Measurements from ENCODE around the gene ESPNL. TPM values are rescaled to one million over a fixed set of nuclear protein-coding genes. Genes with fewer than 3 reads are reported as not detected.

Gene ESPNL
- total RNA-seq, 1 donor from 2014 or later = 1.6 TPM

Other genes with a start within 250 kb of the ESPNL start
- 31.8 TPM for gene RAMP1, start 240.7 kb upstream of the ESPNL start, total RNA-seq
- 33.4 TPM for gene UBE2F, start 133.3 kb upstream of the ESPNL start, total RNA-seq
- gene SCLY, start 39.3 kb upstream of the ESPNL start, total RNA-seq = 11.5 TPM
- gene KLHL30, start 38.3 kb downstream of the ESPNL start, total RNA-seq = 18.3 TPM
- 4.2 TPM for gene ERFE, start 58.6 kb downstream of the ESPNL start, total RNA-seq
- 33.4 TPM for gene ILKAP, start 103.4 kb downstream of the ESPNL start, total RNA-seq
- gene HES6, start 139.7 kb downstream of the ESPNL start, total RNA-seq = 7.8 TPM
- gene PER2, start 188.3 kb downstream of the ESPNL start, total RNA-seq = 8.4 TPM
- gene TRAF3IP1, start 220.2 kb downstream of the ESPNL start, total RNA-seq = 4.2 TPM

Data from skeletal muscle tissue (tissue), 1 donor.